ENCODE data around the gene OCSTAMP.

DNA sequence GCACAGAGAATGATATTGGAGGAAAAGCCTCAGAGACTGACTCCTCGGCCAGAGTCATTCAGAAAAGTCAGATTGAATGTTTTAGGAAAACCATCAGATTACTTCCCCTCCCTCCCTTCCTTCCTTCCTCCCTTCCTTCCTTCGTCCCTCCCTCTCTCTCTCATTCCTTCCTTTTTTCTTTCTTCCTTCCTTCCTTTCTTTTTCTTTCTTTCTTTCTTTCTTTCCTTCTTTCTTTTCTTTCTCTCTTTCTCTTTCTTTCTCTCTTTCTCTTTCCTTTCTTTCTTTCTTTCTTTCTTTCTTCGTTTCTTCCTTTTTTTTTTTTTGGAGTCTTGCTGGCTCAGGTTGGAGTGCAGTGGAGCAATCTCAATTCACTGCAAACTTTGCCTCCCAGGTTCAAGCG, 7.4 kb downstream of the OCSTAMP start:
- no peak for TF ChIP-seq CTCF (IDR thresholded peaks at IDR 0.05)
- TF ChIP-seq POLR2A (IDR thresholded peaks at IDR 0.05) = no peak

Measured in thyroid gland (tissue), 4 donors.